ENCODE measurements around the gene TPRN. TPM values are rescaled to one million over a fixed set of nuclear protein-coding genes. Genes with fewer than 3 reads are reported as not detected.

The TPRN gene, protein sequence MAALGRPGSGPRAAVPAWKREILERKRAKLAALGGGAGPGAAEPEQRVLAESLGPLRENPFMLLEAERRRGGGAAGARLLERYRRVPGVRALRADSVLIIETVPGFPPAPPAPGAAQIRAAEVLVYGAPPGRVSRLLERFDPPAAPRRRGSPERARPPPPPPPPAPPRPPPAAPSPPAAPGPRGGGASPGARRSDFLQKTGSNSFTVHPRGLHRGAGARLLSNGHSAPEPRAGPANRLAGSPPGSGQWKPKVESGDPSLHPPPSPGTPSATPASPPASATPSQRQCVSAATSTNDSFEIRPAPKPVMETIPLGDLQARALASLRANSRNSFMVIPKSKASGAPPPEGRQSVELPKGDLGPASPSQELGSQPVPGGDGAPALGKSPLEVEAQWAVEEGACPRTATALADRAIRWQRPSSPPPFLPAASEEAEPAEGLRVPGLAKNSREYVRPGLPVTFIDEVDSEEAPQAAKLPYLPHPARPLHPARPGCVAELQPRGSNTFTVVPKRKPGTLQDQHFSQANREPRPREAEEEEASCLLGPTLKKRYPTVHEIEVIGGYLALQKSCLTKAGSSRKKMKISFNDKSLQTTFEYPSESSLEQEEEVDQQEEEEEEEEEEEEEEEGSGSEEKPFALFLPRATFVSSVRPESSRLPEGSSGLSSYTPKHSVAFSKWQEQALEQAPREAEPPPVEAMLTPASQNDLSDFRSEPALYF
- 8.2 to 12.3 TPM (median 11.7 TPM) in 5 replicates for total RNA-seq (2022; extraction: Qiagen RNA extraction)

GRCh38 chr9:137200311-137201204 is at the start of gene TPRN:
Gene TPRN (minus strand): TSS chr9:137200741. CDS start chr9:137200711, 30 bp downstream.

DNA sequence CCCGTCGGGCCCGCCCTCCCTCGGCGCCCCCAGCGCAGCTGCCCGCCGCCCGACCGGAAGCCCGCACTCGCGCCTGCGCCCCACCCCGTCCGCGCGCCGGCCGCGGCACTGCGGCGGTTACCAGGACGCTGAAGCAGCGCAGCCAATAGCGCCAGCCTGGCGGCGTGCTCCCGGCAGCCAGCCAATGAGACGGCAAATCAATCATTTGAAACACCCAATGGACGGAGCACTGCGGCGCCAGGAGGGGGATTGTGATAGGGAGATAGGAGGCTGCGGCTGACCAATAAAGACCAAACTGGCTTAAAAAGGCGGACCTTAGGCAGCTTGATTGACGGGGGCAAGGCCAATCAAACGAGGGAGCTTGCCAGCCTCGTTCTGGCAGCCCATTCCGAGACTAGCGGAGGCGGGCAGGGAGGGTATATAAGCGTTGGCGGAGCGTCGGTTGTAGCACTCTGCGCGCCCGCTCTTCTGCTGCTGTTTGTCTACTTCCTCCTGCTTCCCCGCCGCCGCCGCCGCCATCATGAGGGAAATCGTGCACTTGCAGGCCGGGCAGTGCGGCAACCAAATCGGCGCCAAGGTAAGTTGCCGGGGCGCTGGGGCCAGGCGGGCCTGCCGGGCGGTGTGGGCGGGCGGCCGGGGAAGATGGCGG is 40.4 kb upstream of the TPRN start, which contains the start of gene TUBB4B:
Gene TUBB4B, plus strand, starts transcription at position 447 of the 649 bp plus-strand sequence. Its CDS starts 74 bp downstream, at position 521.

GRCh38 chr9:137230705-137231371 is 30.3 kb upstream of the TPRN start, which contains the start of gene SLC34A3:
Gene SLC34A3 (plus strand): TSS chr9:137230901. CDS start chr9:137231703, 802 bp downstream.

GRCh38 chr9:137227054-137227852 is 26.7 kb upstream of the TPRN start, which contains the start of gene RNF224:
Gene RNF224 (plus strand): TSS chr9:137227502. CDS start chr9:137228336, 834 bp downstream.

GRCh38 chr9:137224830-137225694 is 24.5 kb upstream of the TPRN start, which contains the start of gene CYSRT1:
Gene CYSRT1 (plus strand): TSS chr9:137225174. CDS start chr9:137225622, 448 bp downstream.

DNA sequence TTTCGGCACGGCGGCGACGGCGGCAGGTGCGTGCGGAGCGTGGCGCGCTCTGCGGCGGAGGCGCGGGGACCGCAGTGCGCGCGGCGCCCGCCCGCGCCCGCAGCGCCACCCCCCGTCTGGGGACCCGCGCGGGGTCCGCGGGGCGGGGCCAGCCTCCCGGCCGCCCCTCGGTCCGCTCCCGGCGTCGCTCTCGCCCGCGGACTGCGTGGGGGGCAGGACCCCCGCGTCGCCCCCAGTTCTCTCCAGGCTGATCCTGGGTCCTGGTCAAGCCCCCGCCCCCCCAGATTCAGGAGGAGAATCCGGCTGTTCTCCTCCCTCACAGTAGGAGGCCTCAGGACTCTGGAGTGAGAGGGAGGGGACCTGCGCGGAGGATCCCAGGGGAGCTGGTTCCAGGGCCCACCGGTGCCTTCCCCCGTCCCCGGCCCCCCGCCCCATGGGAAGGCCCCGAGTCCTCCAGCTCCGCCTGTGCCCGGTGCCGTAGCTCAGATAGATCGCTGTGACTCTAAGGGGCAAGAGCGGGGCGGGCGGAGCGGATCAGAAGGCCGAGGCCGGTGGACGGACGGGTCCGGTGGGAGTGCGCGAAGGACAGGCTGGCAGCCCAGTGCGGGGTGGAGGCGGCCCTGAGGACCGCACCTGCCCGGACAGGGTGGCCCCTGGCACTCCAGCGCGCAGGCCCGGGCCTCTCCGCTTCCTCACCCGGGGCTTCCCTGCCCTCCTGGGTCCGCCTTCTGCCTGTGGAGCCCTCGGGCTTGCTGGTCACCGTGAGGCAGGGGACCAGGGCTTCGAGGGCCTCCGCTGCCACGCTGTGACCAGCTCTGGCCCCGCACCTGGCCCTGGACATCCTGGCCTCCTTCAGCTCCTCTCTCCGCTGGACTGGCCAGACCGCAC is 21.9 kb upstream of the TPRN start, which contains the start of gene RNF208:
Gene RNF208, minus strand, starts transcription at position 51 of the 888 bp plus-strand sequence. CDS start 1,028 bp downstream, outside the sequence.

GRCh38 chr9:137205126-137206069 is 4.9 kb upstream of the TPRN start, which contains the start of the genes NDOR1 and TMEM203:
Gene NDOR1 (plus strand): TSS chr9:137205700. CDS start chr9:137205778, 78 bp downstream.
Gene TMEM203 (minus strand): TSS chr9:137205648. CDS start chr9:137205414, 234 bp downstream.

GRCh38 chr9:137188490-137189296 is 11.8 kb downstream of the TPRN start, which contains the start of the genes ANAPC2 and SSNA1:
Gene ANAPC2 (minus strand): TSS chr9:137188560. CDS start chr9:137188532, 28 bp downstream.
Gene SSNA1 (plus strand): TSS chr9:137188676. CDS start chr9:137188727, 51 bp downstream.

DNA sequence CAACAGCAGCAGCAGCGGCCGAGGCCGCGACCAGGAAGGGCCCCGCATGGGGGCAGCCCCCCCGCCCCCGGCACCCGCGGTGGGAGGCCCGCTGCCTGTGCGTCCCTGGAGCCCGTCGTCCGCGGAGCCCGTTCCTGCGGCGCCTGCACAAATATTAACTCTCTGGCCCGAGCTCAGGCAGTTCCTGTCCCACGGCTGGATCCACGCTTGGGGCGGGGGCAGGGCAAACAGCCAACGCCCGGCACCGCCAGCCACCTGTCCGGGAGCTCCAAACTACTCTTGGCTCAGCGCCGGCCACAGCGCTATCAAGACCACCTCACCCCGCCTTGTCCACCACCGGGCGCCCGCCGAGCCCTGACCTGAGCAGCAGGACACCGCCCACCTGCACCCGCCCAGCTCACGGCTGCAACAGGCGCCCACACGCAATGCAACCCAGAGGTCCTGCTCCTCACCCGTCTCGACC is 30.6 kb downstream of the TPRN start, which contains the start of gene LRRC26:
Gene LRRC26, minus strand, starts transcription at position 156 of the 463 bp plus-strand sequence. Its CDS starts 108 bp downstream, at position 48.

Other genes starting within 250 kb of the TPRN start
- gene LCN12, start 248.5 kb downstream of the TPRN start, total RNA-seq (2022; extraction: Qiagen RNA extraction), result 0.58 to 2.4 TPM (median 1.5 TPM) in 5 replicates
- gene PTGDS, start 223.2 kb downstream of the TPRN start, total RNA-seq (2022; extraction: Qiagen RNA extraction), result 0.47 to 1.4 TPM (median 0.62 TPM) in 5 replicates
- gene LCNL1, start 217.7 kb downstream of the TPRN start, total RNA-seq (2022; extraction: Qiagen RNA extraction), result 0.07 to 0.24 TPM (median 0.18 TPM) in 5 replicates
- 42.6 to 85.1 TPM (median 74.1 TPM) in 5 replicates for gene PAXX, start 208.3 kb downstream of the TPRN start, total RNA-seq (2022; extraction: Qiagen RNA extraction)
- 3.2 to 7.2 TPM (median 5.6 TPM) in 5 replicates for gene CLIC3, start 204.2 kb downstream of the TPRN start, total RNA-seq (2022; extraction: Qiagen RNA extraction)
- 19.1 to 28.9 TPM (median 24.6 TPM) in 5 replicates for gene ABCA2, start 172.5 kb downstream of the TPRN start, total RNA-seq (2022; extraction: Qiagen RNA extraction)
- 0.06 to 0.07 TPM (median 0.06 TPM) in 4 of 5 replicates, not detected in the other for gene FUT7, start 168.7 kb downstream of the TPRN start, total RNA-seq (2022; extraction: Qiagen RNA extraction)
- 37.5 to 92.6 TPM (median 80.3 TPM) in 5 replicates for gene NPDC1, start 154.6 kb downstream of the TPRN start, total RNA-seq (2022; extraction: Qiagen RNA extraction)
- gene ENTPD2, start 146.7 kb downstream of the TPRN start, total RNA-seq (2022; extraction: Qiagen RNA extraction), result 2.9 to 6.2 TPM (median 5.7 TPM) in 5 replicates
- 14.8 to 26.1 TPM (median 23.7 TPM) in 5 replicates for gene SAPCD2, start 130.2 kb downstream of the TPRN start, total RNA-seq (2022; extraction: Qiagen RNA extraction)
- 8.9 to 14.8 TPM (median 10.9 TPM) in 5 replicates for gene UAP1L1, start 123.2 kb downstream of the TPRN start, total RNA-seq (2022; extraction: Qiagen RNA extraction)
- 44.5 to 54.0 TPM (median 52.2 TPM) in 5 replicates for gene MAN1B1, start 113.8 kb downstream of the TPRN start, total RNA-seq (2022; extraction: Qiagen RNA extraction)
- gene DPP7, start 86.0 kb downstream of the TPRN start, total RNA-seq (2022; extraction: Qiagen RNA extraction), result 66.9 to 123 TPM (median 112 TPM) in 5 replicates
- gene GRIN1, start 61.6 kb downstream of the TPRN start, total RNA-seq (2022; extraction: Qiagen RNA extraction), result 0.11 to 0.91 TPM (median 0.63 TPM) in 5 replicates
- gene LRRC26, start 30.7 kb downstream of the TPRN start, total RNA-seq (2022; extraction: Qiagen RNA extraction), result 0.39 to 1.9 TPM (median 1.2 TPM) in 5 replicates
- gene TMEM210, start 28.7 kb downstream of the TPRN start, total RNA-seq (2022; extraction: Qiagen RNA extraction), result not detected in 5 replicates
- gene ANAPC2, start 12.2 kb downstream of the TPRN start, total RNA-seq (2022; extraction: Qiagen RNA extraction), result 21.8 to 36.5 TPM (median 33.4 TPM) in 5 replicates
- 98.0 to 157 TPM (median 144 TPM) in 5 replicates for gene SSNA1, start 12.1 kb downstream of the TPRN start, total RNA-seq (2022; extraction: Qiagen RNA extraction)
- gene TMEM203, start 4.9 kb upstream of the TPRN start, total RNA-seq (2022; extraction: Qiagen RNA extraction), result 35.4 to 47.2 TPM (median 45.3 TPM) in 5 replicates
- 11.5 to 17.4 TPM (median 15.7 TPM) in 5 replicates for gene NDOR1, start 5.0 kb upstream of the TPRN start, total RNA-seq (2022; extraction: Qiagen RNA extraction)
- gene RNF208, start 21.5 kb upstream of the TPRN start, total RNA-seq (2022; extraction: Qiagen RNA extraction), result 0.91 to 2.8 TPM (median 2.1 TPM) in 5 replicates
- gene CYSRT1, start 24.4 kb upstream of the TPRN start, total RNA-seq (2022; extraction: Qiagen RNA extraction), result 3.0 to 5.0 TPM (median 5.0 TPM) in 5 replicates
- 0.12 to 0.38 TPM (median 0.25 TPM) in 5 replicates for gene RNF224, start 26.8 kb upstream of the TPRN start, total RNA-seq (2022; extraction: Qiagen RNA extraction)
- 0.03 to 0.15 TPM (median 0.10 TPM) in 4 of 5 replicates, not detected in the other for gene SLC34A3, start 30.2 kb upstream of the TPRN start, total RNA-seq (2022; extraction: Qiagen RNA extraction)
- gene TUBB4B, start 40.5 kb upstream of the TPRN start, total RNA-seq (2022; extraction: Qiagen RNA extraction), result 633 to 818 TPM (median 765 TPM) in 5 replicates
- gene STPG3, start 50.5 kb upstream of the TPRN start, total RNA-seq (2022; extraction: Qiagen RNA extraction), result not detected in 5 replicates
- gene NELFB, start 54.6 kb upstream of the TPRN start, total RNA-seq (2022; extraction: Qiagen RNA extraction), result 46.9 to 62.8 TPM (median 58.2 TPM) in 5 replicates
- 18.3 to 26.4 TPM (median 25.4 TPM) in 5 replicates for gene TOR4A, start 77.0 kb upstream of the TPRN start, total RNA-seq (2022; extraction: Qiagen RNA extraction)
- 2.1 to 4.1 TPM (median 3.6 TPM) in 5 replicates for gene NRARP, start 101.5 kb upstream of the TPRN start, total RNA-seq (2022; extraction: Qiagen RNA extraction)
- gene EXD3, start 222.4 kb upstream of the TPRN start, total RNA-seq (2022; extraction: Qiagen RNA extraction), result 4.8 to 6.5 TPM (median 5.7 TPM) in 5 replicates
- gene NOXA1, start 222.7 kb upstream of the TPRN start, total RNA-seq (2022; extraction: Qiagen RNA extraction), result 0.71 to 1.8 TPM (median 1.6 TPM) in 5 replicates
- 0.07 to 0.24 TPM (median 0.19 TPM) in 5 replicates for gene ENTPD8, start 240.6 kb upstream of the TPRN start, total RNA-seq (2022; extraction: Qiagen RNA extraction)

Measured in A549 treated with AZD2906 at 1 μM for 4 hours (cell line).